Fibroblast of lung (primary cell): ENCODE measurements around the gene ETV6.

Experiments
- EZH2 ChIP-seq: IDR thresholded peaks from 2 replicates; pipeline ENCODE4 v1.5.1; 2012; ENCODE audit warnings: low read length, control low read depth, mild to moderate bottlenecking; ENCODE audit errors: missing control alignments
- TF ChIP-seq, protein P1 (sequence below), 2 donors: IDR thresholded peaks in 1 of 2; conservative IDR thresholded peaks in 1 of 2; 1 replicate in 1 of 2; 2 replicates in 1 of 2; pipeline ENCODE4 v1.5.1; 2011 to 2012; ENCODE audit warnings: low read length in 2 of 2, control low read depth in 1 of 2, inconsistent platforms in 1 of 2, low read depth in 1 of 2, mild to moderate bottlenecking in 1 of 2

DNA sequence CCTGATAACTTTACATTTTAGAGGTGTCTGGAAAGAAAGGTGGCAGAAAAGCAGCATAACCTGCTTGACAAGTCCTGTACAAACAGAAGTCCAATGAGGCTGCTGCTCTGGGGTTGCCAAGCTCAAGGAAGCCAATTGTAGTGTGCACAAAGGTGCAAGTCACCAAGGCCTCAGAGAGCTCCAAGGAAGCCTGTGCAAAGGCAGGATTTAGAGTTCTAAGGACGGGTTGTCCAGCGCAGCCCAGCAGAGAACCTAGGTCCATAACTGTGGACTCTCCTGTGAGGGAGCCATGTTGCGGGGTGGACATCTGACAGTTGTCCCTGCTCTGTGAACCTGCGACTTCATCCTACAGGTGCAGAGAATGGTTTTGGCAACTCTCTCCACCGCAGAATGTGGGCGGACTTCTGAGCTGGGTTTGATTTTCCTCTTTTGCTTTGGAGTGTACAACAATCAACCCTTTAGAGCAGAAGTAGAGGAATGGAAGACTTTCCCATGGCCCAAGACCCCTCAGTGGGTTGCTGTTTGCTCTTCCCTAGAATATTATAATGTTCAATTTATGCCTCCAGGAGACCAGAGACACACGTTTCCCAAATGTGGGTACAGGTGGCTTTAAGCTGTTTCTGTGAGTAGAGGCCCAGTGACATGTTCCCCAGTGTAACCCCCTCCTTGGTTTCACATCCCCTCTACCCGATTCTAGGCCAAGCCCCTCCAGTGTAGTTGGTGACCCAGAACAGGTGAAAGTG, 81.0 kb downstream of the ETV6 start:
- TF ChIP-seq, protein P1, sequence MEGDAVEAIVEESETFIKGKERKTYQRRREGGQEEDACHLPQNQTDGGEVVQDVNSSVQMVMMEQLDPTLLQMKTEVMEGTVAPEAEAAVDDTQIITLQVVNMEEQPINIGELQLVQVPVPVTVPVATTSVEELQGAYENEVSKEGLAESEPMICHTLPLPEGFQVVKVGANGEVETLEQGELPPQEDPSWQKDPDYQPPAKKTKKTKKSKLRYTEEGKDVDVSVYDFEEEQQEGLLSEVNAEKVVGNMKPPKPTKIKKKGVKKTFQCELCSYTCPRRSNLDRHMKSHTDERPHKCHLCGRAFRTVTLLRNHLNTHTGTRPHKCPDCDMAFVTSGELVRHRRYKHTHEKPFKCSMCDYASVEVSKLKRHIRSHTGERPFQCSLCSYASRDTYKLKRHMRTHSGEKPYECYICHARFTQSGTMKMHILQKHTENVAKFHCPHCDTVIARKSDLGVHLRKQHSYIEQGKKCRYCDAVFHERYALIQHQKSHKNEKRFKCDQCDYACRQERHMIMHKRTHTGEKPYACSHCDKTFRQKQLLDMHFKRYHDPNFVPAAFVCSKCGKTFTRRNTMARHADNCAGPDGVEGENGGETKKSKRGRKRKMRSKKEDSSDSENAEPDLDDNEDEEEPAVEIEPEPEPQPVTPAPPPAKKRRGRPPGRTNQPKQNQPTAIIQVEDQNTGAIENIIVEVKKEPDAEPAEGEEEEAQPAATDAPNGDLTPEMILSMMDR (conservative IDR thresholded peaks at IDR 0.05 in 1 of 2, IDR thresholded peaks at IDR 0.05 in 1 of 2; ENCODE audit: low read depth in 1 of 2, low read length in 2 of 2), result no peak
- no peak for TF ChIP-seq EZH2
